ENCODE results near the gene KIF21A.

DNA sequence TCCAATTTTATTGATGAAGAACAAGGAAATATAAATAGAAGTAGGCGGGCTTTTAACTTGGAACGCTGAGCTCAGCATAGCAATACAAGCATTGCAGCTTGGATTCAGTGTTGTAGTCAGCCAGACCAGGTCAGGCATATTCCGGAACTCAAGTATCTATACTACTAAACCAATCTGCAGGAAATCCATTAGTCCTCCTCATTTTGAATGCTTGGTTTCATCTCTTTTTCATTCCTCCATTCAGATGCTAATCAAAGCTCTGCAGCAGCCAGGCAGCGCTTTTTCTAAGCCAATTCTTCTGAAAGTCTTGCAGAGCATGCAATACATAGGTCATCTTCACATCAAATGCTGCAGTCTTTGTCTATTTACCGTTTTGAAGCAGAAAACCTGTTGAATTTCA, 49.0 kb downstream of the KIF21A start:
- TF ChIP-seq, protein P1, sequence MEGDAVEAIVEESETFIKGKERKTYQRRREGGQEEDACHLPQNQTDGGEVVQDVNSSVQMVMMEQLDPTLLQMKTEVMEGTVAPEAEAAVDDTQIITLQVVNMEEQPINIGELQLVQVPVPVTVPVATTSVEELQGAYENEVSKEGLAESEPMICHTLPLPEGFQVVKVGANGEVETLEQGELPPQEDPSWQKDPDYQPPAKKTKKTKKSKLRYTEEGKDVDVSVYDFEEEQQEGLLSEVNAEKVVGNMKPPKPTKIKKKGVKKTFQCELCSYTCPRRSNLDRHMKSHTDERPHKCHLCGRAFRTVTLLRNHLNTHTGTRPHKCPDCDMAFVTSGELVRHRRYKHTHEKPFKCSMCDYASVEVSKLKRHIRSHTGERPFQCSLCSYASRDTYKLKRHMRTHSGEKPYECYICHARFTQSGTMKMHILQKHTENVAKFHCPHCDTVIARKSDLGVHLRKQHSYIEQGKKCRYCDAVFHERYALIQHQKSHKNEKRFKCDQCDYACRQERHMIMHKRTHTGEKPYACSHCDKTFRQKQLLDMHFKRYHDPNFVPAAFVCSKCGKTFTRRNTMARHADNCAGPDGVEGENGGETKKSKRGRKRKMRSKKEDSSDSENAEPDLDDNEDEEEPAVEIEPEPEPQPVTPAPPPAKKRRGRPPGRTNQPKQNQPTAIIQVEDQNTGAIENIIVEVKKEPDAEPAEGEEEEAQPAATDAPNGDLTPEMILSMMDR (conservative IDR thresholded peaks at IDR 0.05; ENCODE audit: low read length): no peak
- no peak for TF ChIP-seq EZH2phosphoT487 (IDR thresholded peaks at IDR 0.05; ENCODE audit: borderline replicate concordance, low read depth, low read length)

Measured in OCI-LY7 (cell line).